22Rv1 (cell line): Measurements from ENCODE around the gene C19orf81.

Experiments used
- CTCF ChIP-seq: fragments of 450-650 bp; IDR thresholded peaks from 2 replicates; pipeline ENCODE4 v1.5.1; 2017; ENCODE audit warnings: mild to moderate bottlenecking
- ZFX ChIP-seq: fragments of 450-650 bp; IDR thresholded peaks from 2 replicates; pipeline ENCODE4 v1.6.1; 2017; ENCODE audit warnings: antibody characterized with exemption, borderline replicate concordance

GRCh38 chr19:50693064-50693975 lies 44.1 kb downstream of the C19orf81 start:
- TF ChIP-seq CTCF (no peak), ZFX (no peak)
